Inflammatory macrophage treated with lipopolysaccharide for 4 hours (primary cell): ENCODE results near the gene MYRIP.

Experiments
- DNase-seq: peaks from one replicate; pipeline ENCODE4 v3.0.0-alpha.2; 2020

MYRIP gene

DNA sequence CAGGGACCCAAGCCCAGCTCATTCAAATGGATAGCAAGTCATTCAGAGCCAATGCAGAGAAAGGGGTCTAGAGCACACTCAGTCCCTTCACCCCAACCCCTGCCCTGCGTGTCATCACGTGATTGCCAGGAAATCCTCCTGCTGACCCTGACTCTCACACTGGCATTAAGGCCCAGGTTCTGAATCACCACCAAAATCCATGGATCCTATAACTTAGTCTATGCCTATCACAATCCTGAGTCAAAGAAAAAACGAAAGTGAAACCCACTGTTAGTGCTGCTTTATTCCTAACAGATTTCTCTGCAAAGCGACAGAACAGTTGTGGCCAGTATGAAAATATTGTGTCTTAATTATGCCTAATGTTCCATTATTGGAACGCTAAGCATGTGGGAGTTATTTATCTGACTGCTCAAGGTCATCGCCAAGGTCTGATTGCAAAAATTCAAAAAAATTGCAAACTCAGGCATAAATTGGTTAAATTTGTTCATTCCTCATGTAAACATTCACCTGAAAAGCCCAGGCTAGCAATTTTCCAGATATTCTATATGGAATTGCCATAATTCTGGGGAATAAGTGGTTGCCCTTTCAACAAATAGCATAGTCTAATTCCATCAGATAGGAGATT, 391.4 kb downstream of the MYRIP start:
- DNase-seq, result peak; percentile 47

- DNase-seq, result no peak
Measured at GRCh38 chr3:40201770-40202169, 392.4 kb downstream of the MYRIP start.

GRCh38 chr3:40206522-40206921, 397.1 kb downstream of the MYRIP start:
- DNase-seq, result no peak

DNA sequence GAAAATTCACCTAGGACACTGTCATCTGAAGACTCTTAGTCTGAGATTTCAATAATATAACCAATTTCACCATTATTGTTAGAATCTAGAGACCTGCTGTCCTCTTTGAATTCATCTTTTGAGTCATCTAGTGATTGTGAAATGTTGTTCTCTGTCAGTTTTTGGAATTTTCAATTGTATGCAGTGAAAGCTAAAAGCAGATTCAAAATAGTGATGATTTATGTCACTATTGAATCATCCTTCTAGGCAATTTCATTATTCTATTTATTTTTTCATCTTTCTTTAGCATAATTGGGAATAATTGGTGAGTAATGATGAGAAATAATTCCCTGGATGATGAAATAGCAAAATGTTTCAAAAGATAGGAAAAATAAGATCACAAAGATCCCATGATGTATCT, 398.4 kb downstream of the MYRIP start:
- peak; percentile 77 for DNase-seq

DNA sequence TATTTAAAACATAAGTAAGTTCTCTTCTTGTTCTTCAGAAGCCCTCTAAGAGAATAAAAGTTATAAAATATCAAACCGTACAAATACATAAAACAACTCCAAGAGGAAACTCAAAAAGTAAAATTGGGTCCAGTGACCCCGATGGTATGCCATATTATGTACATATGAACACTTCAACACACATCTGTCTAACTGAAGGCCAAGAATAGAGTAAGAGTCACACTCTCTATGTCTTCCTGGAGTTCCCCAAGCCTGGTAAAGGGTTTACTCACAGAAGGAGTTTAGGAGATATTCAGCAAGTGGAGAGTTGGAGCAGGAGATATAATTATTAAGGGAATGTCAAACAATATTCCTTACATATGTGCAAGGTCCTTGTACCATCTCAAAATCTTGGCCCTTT, 398.8 kb downstream of the MYRIP start:
- DNase-seq, result peak; percentile 22

DNA sequence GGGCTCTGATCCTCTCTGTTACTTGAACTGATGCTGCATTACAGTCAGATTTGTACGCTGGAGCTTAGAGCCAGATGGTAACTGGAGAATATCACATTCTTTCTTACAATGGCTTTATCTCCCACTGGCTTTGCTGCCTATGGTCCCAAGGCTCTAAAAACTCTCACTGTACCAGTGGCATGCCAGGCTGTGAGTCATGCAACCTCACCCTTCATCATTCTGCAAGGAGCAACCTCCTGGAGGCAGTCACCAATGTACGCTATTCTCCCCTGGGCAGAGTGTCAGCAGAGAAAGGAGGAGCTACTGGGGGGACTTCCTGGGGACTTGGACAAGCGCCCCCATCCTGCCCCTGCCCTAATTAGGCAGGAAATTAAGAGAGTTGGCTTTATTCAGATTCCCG, 402.2 kb downstream of the MYRIP start:
- no peak for DNase-seq

GRCh38 chr3:40213556-40213955, 404.1 kb downstream of the MYRIP start:
- DNase-seq, result no peak

- peak; percentile 39 for DNase-seq
Measured at GRCh38 chr3:40215015-40215414, 405.6 kb downstream of the MYRIP start.

DNA sequence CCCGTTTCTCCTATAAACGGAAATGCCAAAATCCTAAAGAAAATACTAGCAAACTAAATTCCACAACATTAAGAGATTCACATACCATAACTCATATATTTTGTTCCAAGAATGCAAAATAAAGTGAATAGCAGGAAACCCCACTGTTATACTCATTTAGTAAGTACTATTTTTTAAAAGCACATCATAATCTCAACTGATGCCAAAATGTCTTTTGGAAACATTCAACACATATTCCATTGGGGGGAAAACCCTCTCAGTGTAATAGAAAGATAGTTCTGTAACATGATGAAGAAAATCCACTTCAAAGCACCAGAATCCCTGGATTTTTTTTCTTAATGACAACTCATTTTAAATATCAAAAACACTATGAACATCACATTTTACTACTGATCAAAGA, 407.1 kb downstream of the MYRIP start:
- DNase-seq, result no peak

DNA sequence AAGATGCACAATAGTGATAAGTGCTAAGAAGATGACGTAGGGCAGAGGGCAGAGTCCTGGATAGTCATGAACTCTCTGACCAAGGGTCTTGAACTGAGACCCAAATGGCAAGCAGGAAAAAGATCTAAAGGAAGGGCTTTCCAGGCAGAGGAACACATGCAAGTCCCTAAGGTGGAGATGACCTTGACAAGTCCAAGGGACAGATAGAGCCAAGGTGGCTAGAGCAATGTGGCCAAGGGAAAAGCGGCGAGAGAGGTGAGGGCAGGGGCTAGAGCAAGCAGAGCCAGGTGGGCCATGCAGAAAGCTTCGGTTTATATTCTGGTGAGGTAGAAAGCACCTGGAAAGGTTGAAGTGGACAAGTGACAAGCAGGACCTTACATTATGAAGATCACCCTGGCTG, 414.4 kb downstream of the MYRIP start:
- DNase-seq, result no peak

- no peak for DNase-seq
Measured at GRCh38 chr3:40224796-40225515, 415.5 kb downstream of the MYRIP start.

DNA sequence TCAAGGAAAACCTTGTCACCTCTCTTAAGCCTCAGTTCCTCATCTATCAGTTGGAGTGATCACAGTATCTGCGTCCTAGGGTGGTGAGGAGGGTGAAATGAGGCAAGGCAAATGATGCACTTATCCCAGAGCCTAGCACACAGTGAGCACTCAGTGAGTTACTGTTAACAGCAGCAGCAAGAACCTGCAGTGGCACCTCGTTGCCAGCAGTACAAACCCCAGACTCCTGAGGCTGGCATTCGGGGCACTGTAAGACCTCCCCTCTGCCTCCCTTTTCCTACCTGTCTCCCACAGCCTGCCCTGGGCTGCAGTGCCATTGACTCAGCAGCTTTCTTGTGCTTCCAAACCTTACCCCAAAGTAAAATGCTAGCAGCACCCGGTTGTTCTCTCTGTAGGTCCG, 417.2 kb downstream of the MYRIP start:
- no peak for DNase-seq

GRCh38 chr3:40228792-40229350, 419.5 kb downstream of the MYRIP start:
- DNase-seq, result no peak

DNA sequence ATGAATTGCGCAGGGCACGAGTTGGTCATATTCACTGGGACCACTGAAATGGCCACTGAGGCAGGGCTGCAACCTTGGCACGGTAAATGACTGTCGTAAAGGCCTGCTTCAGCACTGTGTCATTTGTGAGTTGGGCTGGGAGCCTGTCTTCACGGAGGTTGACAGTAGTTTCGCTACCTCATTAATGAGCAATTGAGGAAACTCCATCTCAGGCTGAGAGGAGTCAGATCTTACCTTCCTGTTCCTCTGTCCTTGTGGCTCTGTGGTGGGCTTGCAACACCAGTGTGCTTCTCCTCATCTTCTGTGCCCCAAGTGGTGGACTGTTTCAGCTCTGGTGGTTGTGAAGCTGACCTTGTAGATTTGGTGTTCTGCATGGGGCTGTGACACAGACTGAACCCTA, 420.0 kb downstream of the MYRIP start:
- peak; percentile 94 for DNase-seq

DNA sequence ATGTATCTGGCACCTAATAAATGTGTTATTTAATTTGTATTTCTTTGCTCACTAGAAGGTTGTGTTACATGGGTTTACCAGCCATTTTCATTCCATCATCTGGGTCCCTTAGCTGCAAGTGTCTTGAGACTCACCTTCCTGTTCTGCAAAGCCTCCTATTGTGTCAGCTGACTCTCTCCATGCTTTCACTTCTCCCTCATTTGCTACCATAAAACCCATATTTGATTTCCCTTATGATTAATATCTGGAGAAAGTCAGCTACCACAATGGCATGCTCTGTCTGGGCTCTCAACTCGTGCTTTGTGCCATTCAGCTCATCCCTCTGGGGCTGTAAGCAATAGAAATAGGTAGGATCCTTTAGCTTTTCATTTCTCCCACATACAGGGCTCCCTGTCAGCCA, 420.6 kb downstream of the MYRIP start:
- peak; percentile 71 for DNase-seq

DNA sequence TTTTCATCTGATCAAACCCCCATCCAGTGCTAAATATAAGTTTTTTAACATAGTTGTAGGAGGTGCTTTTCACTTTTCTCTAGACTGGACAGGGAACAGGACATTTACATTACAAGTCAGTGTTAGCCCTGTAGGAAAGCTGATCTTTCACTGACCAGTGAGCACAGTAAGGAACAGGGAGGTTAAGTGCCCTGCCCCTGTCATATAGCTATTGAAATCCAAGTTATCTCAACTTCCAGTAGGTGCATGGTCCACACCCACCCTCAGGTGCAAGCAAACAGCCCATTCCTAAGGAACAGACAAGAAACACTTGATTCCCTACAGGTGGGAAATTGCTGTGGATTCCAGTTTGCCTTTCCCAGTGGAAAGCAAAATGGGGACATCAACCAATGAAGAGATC, 421.0 kb downstream of the MYRIP start:
- DNase-seq, result no peak

- no peak for DNase-seq
Measured at GRCh38 chr3:40232626-40233025, 423.2 kb downstream of the MYRIP start.

DNA sequence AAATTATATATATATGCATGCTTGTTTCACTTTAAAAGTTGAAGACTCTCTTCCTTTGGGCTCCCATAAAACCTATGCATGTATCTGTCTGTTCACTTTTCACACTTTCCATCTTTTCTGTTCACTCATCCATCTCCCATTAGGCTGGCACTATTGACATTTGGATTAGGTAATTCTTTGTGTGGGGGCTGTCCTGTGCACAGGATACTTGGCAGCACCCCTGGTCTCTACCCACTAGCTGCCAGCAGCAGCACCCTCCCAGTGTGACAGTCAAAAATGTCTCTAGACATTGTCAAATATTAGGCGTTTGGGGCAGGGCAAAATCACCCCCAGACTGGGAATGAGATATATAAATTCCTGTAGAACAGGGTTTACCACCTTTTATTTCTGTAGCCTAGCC, 427.8 kb downstream of the MYRIP start:
- DNase-seq, result no peak

DNA sequence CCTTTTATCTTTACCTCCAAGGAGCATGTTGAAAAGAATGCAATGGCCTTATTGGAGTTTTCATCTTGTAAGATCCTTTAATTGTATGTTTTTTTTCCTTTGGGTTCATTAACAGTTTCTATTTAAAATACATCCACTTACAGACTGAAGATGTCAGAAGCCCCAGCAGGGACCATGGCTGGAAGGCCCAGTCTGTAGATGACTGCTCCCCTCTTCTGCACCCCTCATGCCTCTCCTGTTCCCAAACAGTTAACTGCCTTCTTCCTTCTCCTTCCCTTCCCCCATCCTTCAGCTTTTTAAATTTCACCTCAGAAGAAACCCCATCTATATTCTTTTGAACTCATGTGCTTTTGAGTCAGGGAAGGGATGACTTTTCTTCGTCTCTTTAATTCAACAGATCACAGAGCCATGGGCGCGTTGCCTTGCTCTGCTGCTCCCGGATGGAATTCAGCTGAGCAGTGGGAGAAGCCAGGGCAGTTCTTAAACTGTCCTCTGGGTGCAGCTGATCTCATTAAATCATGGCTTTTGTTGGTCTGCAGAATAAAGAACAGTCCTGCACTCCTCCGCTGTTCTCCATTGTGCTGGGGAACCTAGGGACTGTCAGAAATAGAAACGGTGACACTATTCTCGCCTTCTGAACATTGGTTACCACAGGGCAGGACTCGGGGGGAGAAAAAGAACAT, 428.6 kb downstream of the MYRIP start:
- no peak for DNase-seq

DNA sequence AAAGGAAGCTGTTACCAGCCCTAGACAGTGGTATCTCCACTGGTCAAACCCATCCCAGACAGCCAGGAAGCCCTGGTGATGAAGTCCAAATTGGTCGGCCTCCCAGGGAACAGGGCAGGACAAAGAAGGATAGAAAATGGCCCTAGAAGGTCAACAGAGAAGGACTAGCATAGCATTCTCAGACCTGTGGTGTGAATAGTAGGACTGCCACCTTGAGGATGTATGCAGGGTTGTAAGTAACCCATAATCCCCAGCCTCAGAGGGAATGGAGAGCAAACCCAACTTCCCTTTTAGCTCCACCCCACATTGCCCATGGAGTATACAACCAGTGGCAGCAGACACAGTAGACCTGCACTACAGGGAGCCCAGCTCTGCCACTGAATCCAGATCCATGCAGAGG, 431.5 kb downstream of the MYRIP start:
- DNase-seq, result no peak

DNA sequence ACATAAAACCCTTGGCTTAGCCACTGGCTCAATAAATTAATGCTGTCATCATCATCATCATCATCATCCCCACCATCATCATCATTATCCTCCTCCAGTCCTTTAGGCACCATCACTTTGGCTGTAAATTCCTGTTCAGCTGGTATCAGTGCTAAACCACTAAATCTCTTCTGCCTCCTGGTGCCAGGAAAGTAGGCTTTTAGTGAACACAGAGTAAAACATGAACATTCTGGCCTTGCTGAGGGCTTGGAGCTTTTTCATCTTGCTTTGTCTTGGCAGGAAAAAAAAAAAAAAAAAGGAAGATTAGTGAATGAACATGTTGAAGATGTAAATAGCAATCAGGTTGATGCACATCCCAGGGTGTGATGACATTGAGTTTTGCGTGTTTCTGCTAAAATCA, 432.8 kb downstream of the MYRIP start:
- DNase-seq, result no peak

DNA sequence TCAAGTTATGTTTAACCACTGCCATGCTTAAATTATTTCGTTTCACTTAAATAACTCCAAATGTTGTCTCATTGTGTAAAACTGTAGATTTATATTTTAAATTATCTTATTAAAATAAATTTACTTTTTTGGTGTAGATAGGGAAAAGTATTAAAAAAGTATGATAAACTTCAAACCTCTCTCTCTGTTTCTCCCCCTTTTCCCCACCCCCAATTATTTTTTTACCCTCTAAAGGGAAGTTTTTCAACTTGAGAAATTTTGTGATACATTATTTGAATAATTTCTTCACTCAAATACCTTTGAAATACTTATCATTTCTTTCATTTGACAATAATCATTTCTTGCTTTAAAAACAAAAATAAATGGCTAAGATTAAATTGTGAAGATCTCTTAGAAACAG, 433.2 kb downstream of the MYRIP start:
- DNase-seq, result no peak

DNA sequence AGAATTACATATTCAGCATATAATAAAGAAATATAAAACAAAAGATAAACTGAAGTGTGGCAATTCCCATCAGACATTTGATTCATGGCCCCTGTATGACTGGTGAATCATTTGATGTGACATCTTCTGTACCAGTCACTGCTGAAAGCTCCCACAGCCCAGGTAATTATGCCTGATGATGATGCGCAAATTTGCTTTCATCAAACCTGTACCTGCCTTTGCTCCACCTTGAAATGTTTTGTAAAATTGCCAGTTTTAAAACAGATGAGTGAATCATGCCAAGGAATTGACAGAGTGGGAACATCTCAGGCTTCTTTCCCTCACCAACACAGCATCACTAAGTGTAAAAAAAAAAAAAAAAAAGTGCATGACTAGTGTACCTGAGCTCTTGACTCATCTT, 433.6 kb downstream of the MYRIP start:
- no peak for DNase-seq
